Mesendoderm (in vitro differentiated cells): ENCODE measurements around the gene PF4V1.

Source experiments
- DNase-seq: peaks from one replicate; pipeline ENCODE4 v3.0.0; 2013
- H2AK5ac ChIP-seq: 2 replicates; pipeline ENCODE4 v1.6.1; 2013; ENCODE audit warnings: low read length, inconsistent platforms
- H2BK120ac ChIP-seq: 2 replicates; pipeline ENCODE4 v1.6.1; 2013; ENCODE audit warnings: low read depth, mild to moderate bottlenecking, low read length, moderate library complexity, mixed read lengths
- H2BK15ac ChIP-seq: replicated peaks from 2 replicates; pipeline ENCODE4 v1.6.1; 2013; ENCODE audit warnings: low read depth, mild to moderate bottlenecking, moderate library complexity
- H2BK5ac ChIP-seq: 2 replicates; pipeline ENCODE4 v1.6.1; 2013; ENCODE audit warnings: low read length, inconsistent platforms
- H3K18ac ChIP-seq: 2 replicates; pipeline ENCODE4 v1.6.1; 2013; ENCODE audit warnings: mild to moderate bottlenecking, low read length, mixed read lengths
- H3K23ac ChIP-seq: one replicate; pipeline ENCODE4 v1.6.1; 2013; ENCODE audit warnings: low read length
- H3K27ac ChIP-seq: 2 replicates; pipeline ENCODE4 v1.5.1; 2013; ENCODE audit warnings: low read depth, mild to moderate bottlenecking, inconsistent platforms, low read length, moderate library complexity
- H3K27me3 ChIP-seq: 2 replicates; pipeline ENCODE4 v1.6.1; 2013; ENCODE audit warnings: low read length, control low read depth, mild to moderate bottlenecking, inconsistent platforms; ENCODE audit not compliant: insufficient read depth, poor library complexity
- H3K36me3 ChIP-seq: 2 replicates; pipeline ENCODE4 v1.6.1; 2013; ENCODE audit warnings: low read length, inconsistent platforms; ENCODE audit not compliant: control insufficient read depth, insufficient read depth
- H3K4ac ChIP-seq: one replicate; pipeline ENCODE4 v1.6.1; 2013; ENCODE audit warnings: low read depth, mild to moderate bottlenecking, low read length, moderate library complexity
- H3K4me1 ChIP-seq: 2 replicates; pipeline ENCODE4 v1.6.1; 2013; ENCODE audit warnings: low read depth, low read length, inconsistent platforms; ENCODE audit not compliant: control insufficient read depth
- H3K4me2 ChIP-seq: 2 replicates; pipeline ENCODE4 v1.6.1; 2013; ENCODE audit warnings: low read length
- H3K4me3 ChIP-seq: 2 replicates; pipeline ENCODE4 v1.5.1; 2013; ENCODE audit warnings: mild to moderate bottlenecking, low read length
- H3K56ac ChIP-seq: one replicate; pipeline ENCODE4 v1.6.1; 2013; ENCODE audit warnings: low read length
- H3K79me1 ChIP-seq: 2 replicates; pipeline ENCODE4 v1.6.1; 2013; ENCODE audit warnings: low read length, inconsistent platforms
- H3K79me2 ChIP-seq: 2 replicates; pipeline ENCODE4 v1.6.1; 2013; ENCODE audit warnings: mild to moderate bottlenecking, low read length; ENCODE audit not compliant: control insufficient read depth, insufficient read depth
- H3K9ac ChIP-seq: 2 replicates; pipeline ENCODE4 v1.6.1; 2013; ENCODE audit warnings: low read length, inconsistent platforms
- H4K5ac ChIP-seq: one replicate; pipeline ENCODE4 v1.6.1; 2013; ENCODE audit warnings: low read length
- H4K8ac ChIP-seq: one replicate; pipeline ENCODE4 v1.6.1; 2013; ENCODE audit warnings: low read depth, mild to moderate bottlenecking, control low read depth, low read length, moderate library complexity
- WGBS: extraction: QIAGEN DNeasy Blood & Tissue Kit; methylation state at CpG from one replicate; pipeline ENCODE4 v1.1.7; 2013; ENCODE audit warnings: low lambda C conversion rate, missing lambda C conversion rate; ENCODE audit not compliant: insufficient coverage; ENCODE audit errors: extremely low coverage; 5-methylcytosine and 5-hydroxymethylcytosine counted together

Gene PF4V1

DNA sequence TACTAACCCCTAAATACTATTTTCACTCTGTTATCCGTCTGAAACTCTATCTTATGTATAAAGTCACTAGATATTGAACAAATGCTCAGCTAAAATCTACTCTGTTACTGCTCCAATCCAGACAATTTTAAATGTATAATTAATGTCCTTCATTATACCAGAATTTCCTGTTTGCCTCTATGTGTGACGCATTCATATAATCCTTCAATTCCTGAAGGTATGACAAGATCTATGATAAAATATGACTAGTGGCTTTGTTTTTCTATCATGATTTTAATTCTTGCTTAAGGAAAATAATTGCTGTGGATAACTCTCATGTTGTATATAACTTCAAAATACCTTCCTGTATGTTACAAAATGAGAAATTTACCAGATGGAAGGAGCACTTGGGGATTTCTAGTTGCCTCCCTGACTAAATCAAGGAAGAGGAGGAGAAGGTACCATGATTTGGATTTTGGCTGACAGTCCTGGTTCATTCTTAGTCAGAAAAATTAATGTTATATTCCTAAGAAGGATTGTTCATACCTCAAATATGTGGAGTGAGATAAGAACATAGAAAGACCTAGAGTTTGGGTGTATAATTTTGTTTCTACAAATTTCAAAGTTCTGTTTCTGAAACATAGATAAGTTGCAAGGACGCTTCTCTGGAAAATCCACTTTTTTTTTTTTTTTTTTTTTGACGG is 11.7 kb upstream of the PF4V1 start:
- no peak overlapping the region for H2BK120ac ChIP-seq
- no peak overlapping the region for H4K8ac ChIP-seq
- no peaks in the 10 kb centered on the region for H3K36me3 ChIP-seq
- no peaks in the 10 kb centered on the region for H3K79me1 ChIP-seq
- no peak overlapping the region for H3K4me3 ChIP-seq
- H3K79me2 ChIP-seq: no peaks in the 10 kb centered on the region
- H3K4me2 ChIP-seq: no peak overlapping the region
- no peak overlapping the region for H3K56ac ChIP-seq
- H3K9ac ChIP-seq: no peak overlapping the region
- no peaks in the 10 kb centered on the region for H3K27me3 ChIP-seq
- H3K4me1 ChIP-seq: no peaks in the 10 kb centered on the region
- no peak overlapping the region for H3K18ac ChIP-seq
- no peak overlapping the region for H3K4ac ChIP-seq
- WGBS: no CpG with 5 or more reads among the region's 4 CpGs
- H2BK5ac ChIP-seq: no peak overlapping the region
- H2BK15ac ChIP-seq: no peak overlapping the region
- H3K23ac ChIP-seq: no peak overlapping the region
- H3K27ac ChIP-seq: no peak overlapping the region
- no peak overlapping the region for H4K5ac ChIP-seq
- DNase-seq: no peak
- no peak overlapping the region for H2AK5ac ChIP-seq

DNA sequence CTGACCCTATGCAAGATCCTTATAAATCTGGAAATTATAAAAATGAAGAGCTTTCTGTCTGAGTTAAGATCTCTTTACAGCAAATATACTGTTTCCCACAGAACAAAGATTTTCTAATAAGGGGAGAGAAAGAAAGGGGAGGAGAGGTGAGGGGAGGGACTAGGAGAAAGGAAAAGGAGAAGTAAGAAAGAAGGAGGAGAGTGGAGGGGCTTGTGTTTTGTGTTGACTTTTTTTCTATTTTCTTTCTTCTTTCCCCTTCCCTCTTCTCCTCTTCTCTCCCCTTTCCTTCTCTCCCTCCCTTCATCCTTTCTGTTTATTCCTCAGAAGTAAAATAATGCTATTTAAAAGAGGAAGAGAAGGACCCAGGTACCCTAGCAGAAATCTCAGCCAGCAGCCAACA is 10.4 kb upstream of the PF4V1 start:
- no peak overlapping the region for H2BK15ac ChIP-seq
- H3K4ac ChIP-seq: no peak overlapping the region
- no peak for DNase-seq

DNA sequence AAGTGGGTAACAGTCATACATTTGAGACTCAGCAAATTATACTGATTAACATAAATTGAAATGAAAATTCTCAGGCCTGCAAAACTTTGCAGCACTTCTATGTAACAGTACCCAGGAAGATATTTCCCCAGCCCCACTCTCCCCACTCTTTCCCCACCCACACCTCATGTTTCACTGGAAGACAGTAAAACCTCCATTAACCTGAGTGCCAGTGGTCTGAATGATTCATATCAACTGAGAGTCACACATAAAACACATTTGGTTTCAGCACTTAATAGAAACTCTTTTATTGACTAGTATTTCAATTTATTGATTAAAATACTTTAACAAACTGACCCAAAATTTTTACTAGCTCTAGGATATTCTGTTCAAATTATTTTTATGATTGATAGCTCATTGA is 9.7 kb upstream of the PF4V1 start:
- no peak overlapping the region for H3K27ac ChIP-seq
- H3K4me2 ChIP-seq: no peak overlapping the region
- no peak overlapping the region for H2BK15ac ChIP-seq
- H4K5ac ChIP-seq: no peak overlapping the region
- no peak overlapping the region for H2BK120ac ChIP-seq
- no peaks in the 10 kb centered on the region for H3K79me2 ChIP-seq
- H3K4me1 ChIP-seq: no peaks in the 10 kb centered on the region
- H3K56ac ChIP-seq: no peak overlapping the region
- H3K18ac ChIP-seq: no peak overlapping the region
- no peak for DNase-seq
- no peaks in the 10 kb centered on the region for H3K36me3 ChIP-seq
- H3K23ac ChIP-seq: no peak overlapping the region
- no peaks in the 10 kb centered on the region for H3K79me1 ChIP-seq
- H2BK5ac ChIP-seq: no peak overlapping the region
- no peak overlapping the region for H3K4ac ChIP-seq
- no peak overlapping the region for H2AK5ac ChIP-seq
- no peak overlapping the region for H3K4me3 ChIP-seq
- no peaks in the 10 kb centered on the region for H3K27me3 ChIP-seq
- no peak overlapping the region for H4K8ac ChIP-seq
- no peak overlapping the region for H3K9ac ChIP-seq

More for the DNA sequence above, 10.4 kb upstream of the PF4V1 start:
- Histone ChIP-seq H3K79me1 (no peaks in the 10 kb centered on the region), H3K79me2 (no peaks in the 10 kb centered on the region), H4K8ac (no peak overlapping the region), H2AK5ac (no peak overlapping the region), H3K56ac (no peak overlapping the region), H3K18ac (no peak overlapping the region), H3K36me3 (no peaks in the 10 kb centered on the region), H3K27ac (no peak overlapping the region), H2BK5ac (no peak overlapping the region), H2BK120ac (no peak overlapping the region), H3K4me2 (no peak overlapping the region), H4K5ac (no peak overlapping the region), H3K23ac (no peak overlapping the region), H3K4me3 (no peak overlapping the region), H3K4me1 (no peaks in the 10 kb centered on the region), H3K27me3 (no peaks in the 10 kb centered on the region), H3K9ac (no peak overlapping the region)

DNA sequence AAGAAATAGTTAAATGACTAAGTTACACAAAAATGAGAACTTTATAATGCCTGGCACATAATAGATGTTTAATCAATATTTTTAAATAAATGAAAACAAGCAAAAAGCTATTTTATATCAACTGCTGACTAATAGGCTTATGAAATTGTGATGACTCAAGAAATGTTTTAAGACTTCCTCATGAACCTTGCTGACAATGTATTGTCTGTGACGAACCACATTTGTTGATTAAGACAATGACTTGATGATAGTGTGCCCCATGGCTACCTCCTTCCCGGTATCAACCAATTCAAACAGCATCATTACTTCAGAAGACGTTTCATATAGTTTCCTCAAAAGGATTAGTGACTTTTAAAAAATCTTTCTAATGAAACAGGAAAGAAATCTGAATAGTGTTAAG is 8.8 kb upstream of the PF4V1 start:
- Histone ChIP-seq H3K79me1 (no peaks in the 10 kb centered on the region), H3K27me3 (no peaks in the 10 kb centered on the region), H4K5ac (no peak overlapping the region), H2BK5ac (no peak overlapping the region), H2BK15ac (no peak overlapping the region), H3K23ac (no peak overlapping the region), H3K36me3 (no peaks in the 10 kb centered on the region), H3K4me2 (no peak overlapping the region), H3K56ac (no peak overlapping the region), H2BK120ac (no peak overlapping the region), H3K4me1 (no peaks in the 10 kb centered on the region), H3K4ac (no peak overlapping the region), H3K9ac (no peak overlapping the region), H2AK5ac (no peak overlapping the region), H3K27ac (no peak overlapping the region), H3K4me3 (no peak overlapping the region), H3K79me2 (no peaks in the 10 kb centered on the region), H4K8ac (no peak overlapping the region), H3K18ac (no peak overlapping the region)
- peak; percentile 56 for DNase-seq
- no CpG with 5 or more reads among the region's 3 CpGs for WGBS

DNA sequence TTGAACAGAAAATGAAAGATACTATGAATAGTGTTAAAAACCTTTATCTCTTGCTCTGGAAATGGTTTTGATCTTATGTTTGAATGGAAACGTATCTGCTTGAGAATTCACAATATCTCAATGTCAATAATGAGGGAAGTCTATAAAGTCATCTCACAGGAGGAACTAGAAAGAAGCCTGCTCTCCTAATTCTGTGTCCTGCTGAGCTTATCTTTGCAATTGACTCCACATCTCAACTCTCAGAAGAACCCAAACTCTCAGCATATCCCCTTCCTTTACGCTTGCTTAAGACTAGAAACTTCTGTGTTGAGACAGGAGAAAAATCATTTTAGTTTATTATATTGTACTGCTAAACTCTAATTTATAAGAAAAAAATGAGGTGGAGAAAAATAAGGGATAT is 8.3 kb upstream of the PF4V1 start:
- Histone ChIP-seq H2BK120ac (no peak overlapping the region), H2AK5ac (no peak overlapping the region), H3K79me2 (no peaks in the 10 kb centered on the region), H2BK15ac (no peak overlapping the region), H3K23ac (no peak overlapping the region), H4K8ac (no peak overlapping the region), H3K79me1 (no peaks in the 10 kb centered on the region), H3K27ac (no peak overlapping the region), H3K4me3 (no peak overlapping the region), H3K9ac (no peak overlapping the region), H3K4me1 (no peaks in the 10 kb centered on the region), H3K4me2 (no peak overlapping the region), H3K18ac (no peak overlapping the region), H3K56ac (no peak overlapping the region), H4K5ac (no peak overlapping the region), H3K36me3 (no peaks in the 10 kb centered on the region), H2BK5ac (no peak overlapping the region), H3K4ac (no peak overlapping the region), H3K27me3 (no peaks in the 10 kb centered on the region)
- WGBS: no CpG with 5 or more reads among the region's 2 CpGs
- peak; percentile 62 for DNase-seq

DNA sequence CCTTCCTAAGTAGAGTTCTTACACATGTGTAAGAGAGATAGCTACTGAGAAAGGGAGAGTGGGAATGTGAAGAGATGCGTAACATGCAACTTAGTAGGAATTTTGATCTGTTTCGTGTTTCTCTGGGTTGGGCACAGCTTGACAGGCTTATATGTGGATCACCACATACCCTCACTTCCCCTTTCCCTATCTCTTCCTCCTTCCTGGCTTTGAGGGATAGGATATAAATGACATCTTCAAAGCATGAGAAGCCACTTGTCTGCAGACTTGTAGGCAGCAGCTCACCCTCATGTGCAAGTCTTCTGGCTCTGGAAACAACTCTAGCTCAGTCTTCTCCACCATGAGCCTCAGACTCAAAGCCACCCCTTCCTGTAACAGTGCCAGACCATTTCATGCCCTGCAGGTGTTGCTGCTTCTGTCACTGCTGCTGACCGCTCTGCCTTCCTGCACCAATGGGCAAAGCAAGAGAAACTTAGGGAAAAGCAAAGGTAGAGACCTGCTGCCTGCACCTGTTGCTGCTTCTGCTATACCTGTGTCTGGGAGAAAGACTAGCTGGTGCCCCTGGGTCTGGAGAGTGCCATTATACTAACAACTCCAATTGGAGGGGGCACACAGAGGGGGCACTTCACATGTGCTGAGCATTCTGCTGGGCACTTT is 5.4 kb upstream of the PF4V1 start:
- H2BK120ac ChIP-seq: no peak overlapping the region
- H4K8ac ChIP-seq: no peak overlapping the region
- no peak overlapping the region for H3K4me2 ChIP-seq
- H3K23ac ChIP-seq: no peak overlapping the region
- H3K79me2 ChIP-seq: no peaks in the 10 kb centered on the region
- H3K4me3 ChIP-seq: no peak overlapping the region
- no peak overlapping the region for H3K18ac ChIP-seq
- no peaks in the 10 kb centered on the region for H3K4me1 ChIP-seq
- H3K79me1 ChIP-seq: no peaks in the 10 kb centered on the region
- no peak overlapping the region for H2AK5ac ChIP-seq
- H4K5ac ChIP-seq: no peak overlapping the region
- WGBS: no CpG with 5 or more reads among the region's 3 CpGs
- no peak overlapping the region for H3K9ac ChIP-seq
- H3K36me3 ChIP-seq: no peaks in the 10 kb centered on the region
- no peak overlapping the region for H2BK5ac ChIP-seq
- no peaks in the 10 kb centered on the region for H3K27me3 ChIP-seq
- DNase-seq: no peak
- no peak overlapping the region for H3K4ac ChIP-seq
- no peak overlapping the region for H3K27ac ChIP-seq
- no peak overlapping the region for H3K56ac ChIP-seq
- no peak overlapping the region for H2BK15ac ChIP-seq
